Right lobe of liver (tissue), 6 donors: ENCODE data around the gene GGT1. TPM values are rescaled to one million over a fixed set of nuclear protein-coding genes. Genes with fewer than 3 reads are reported as not detected.

Source experiments
- ATAC-seq, 4 donors: fragments of 200-7000 bp; cut with Tn5 transposase; one replicate each; pipeline ENCODE4 v1.9.1; 2020; ENCODE audit warnings: mild to moderate bottlenecking in 4 of 4, moderate library complexity in 4 of 4
- DNase-seq, 3 donors: peaks; one replicate each; pipeline ENCODE4 v3.0.0-alpha.2; 2020
- H3K27ac ChIP-seq, 3 donors: fragments of 200-600 bp; one replicate each; pipeline ENCODE4 v1.8.0; 2022
- H3K27me3 ChIP-seq, 2 donors: fragments of 200-600 bp; one replicate each; pipeline ENCODE4 v1.8.0; 2022
- H3K36me3 ChIP-seq, 4 donors: fragments of 200-600 bp; sonication (generic) in 1 of 4; one replicate each; pipeline versions ENCODE4 v1.5.1 to v1.8.0; 2017 to 2022; ENCODE audit warnings: control low read depth in 1 of 4
- H3K4me1 ChIP-seq, 4 donors: fragments of 200-600 bp; sonication (generic) in 1 of 4; one replicate each; pipeline versions ENCODE4 v1.5.1 to v1.8.0; 2017 to 2022; ENCODE audit warnings: control low read depth in 1 of 4
- H3K4me3 ChIP-seq, 3 donors: fragments of 200-600 bp; one replicate each; pipeline ENCODE4 v1.8.0; 2022
- H3K9me3 ChIP-seq, 4 donors: fragments of 200-600 bp; sonication (generic) in 1 of 4; one replicate each; pipeline versions ENCODE4 v1.5.1 to v1.8.0; 2017 to 2022; ENCODE audit warnings: control low read depth in 1 of 4
- POLR2A ChIP-seq: fragments of 450-650 bp; IDR thresholded peaks from one replicate; pipeline ENCODE4 v1.6.1; 2017; ENCODE audit warnings: antibody characterized with exemption, mild to moderate bottlenecking
- WGBS: methylation state at CpG from one replicate; pipeline ENCODE4 v1.1.6; 2018; ENCODE audit warnings: low coverage, low lambda C conversion rate; ENCODE audit not compliant: insufficient coverage; ENCODE audit errors: missing lambda C conversion rate; 5-methylcytosine and 5-hydroxymethylcytosine counted together
- intact Hi-C, 2 donors: fragments of 100-400 bp; cut with DNase I; formaldehyde crosslinking; loops; one replicate each; pipeline versions ENCODE4 v1.11.2 to v1.14.1; 2022
- total RNA-seq, 6 experiments: library from RNA; depleted of rRNA in 2 of 6; stranded (reverse); fragments of >200 nt in 2 of 6; fragmentation: NEBNext Ultra II Directional in 3 of 6; extraction: Animal tissue kit (Norgen Biotek cat#: 25700) in 3 of 6; gene quantifications; one replicate each; pipeline versions ENCODE4 v1.1.0 to v1.2.4, GENCODE V29; 2016 to 2023
- TF ChIP-seq, protein P1 (sequence below), 4 donors: fragments of 200-600 bp in 3 of 4; fragments of 450-650 bp in 1 of 4; IDR thresholded peaks; one replicate each; pipeline versions ENCODE4 v1.5.1 to v1.8.0; 2016 to 2022; ENCODE audit warnings: antibody characterized with exemption in 4 of 4, mild to moderate bottlenecking in 2 of 4
- donor health status: DM: no; HTN: yes; CAD: no.
- donor health status: DM: no; HTN: no; CAD: no.
- donor health status: DM: no; HTN: no; CAD: no.
- donor health status: DM: no; HTN: yes; CAD: no.
- donor health status: DM: no; HTN: yes; CAD: no.

Gene GGT1
- total RNA-seq, 6 experiments from 2014 or later = 97.6 to 154 (median 140) TPM

DNA sequence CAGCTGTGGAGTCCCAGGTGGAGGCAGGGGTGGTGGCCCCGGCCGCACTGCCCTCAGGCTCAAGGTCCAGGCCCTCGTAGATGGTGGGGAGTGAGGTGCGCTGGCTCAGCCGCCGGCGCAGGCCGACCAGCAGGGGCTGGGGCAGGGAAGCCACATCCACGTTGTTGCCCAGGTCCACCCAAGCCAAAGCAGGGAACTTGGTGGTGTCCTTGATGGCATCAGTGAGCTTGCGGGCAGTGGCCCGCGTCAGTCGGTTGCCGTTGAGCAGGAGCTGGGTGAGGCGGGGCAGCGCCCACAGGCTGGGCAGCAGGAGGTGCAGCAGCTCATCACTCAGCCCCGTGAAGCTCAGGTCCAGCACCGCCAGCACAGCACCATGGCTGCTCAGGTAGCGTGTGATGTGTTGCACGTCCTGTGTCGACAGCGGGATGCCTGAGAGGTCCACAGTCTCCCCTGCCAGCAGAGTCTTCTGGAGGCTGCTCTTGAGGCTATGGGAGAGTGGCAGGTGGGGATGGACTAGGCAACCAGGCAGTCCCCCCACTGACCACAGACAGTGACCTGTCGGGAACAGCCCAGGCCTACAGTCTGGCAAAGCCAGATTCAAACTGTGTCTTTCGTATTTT, 17.0 kb upstream of the GGT1 start:
- 94% methylated on average over 2 of the region's 24 CpGs for WGBS
- Histone ChIP-seq H3K36me3 (peaks cover 0 to 15% (median 0%) of the 10 kb centered on the region in 4 donors), H3K4me1 (peaks cover 0 to 9% (median 0%) of the 10 kb centered on the region in 4 donors)

DNA sequence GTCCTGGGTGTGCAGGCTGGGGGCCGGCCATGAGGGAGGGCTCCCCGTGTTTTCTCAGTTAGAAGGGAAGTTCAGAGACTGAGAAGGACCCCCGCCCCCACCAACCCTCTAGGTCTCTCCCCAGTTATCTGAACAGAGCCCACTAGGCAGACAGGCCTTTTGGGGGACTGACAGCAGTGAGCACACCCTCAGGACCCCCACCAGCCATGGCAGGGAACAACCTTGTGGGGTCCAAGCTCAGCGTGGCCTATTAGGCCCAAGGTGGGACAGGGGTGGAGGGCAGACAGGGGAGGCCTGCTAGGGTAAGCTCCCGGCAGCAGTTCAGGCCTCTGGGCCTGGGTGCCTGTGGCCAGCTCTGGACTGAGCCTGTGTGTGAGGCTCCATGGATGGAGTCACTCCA, 15.7 kb upstream of the GGT1 start:
- no CpG with 5 or more reads among the region's 5 CpGs for WGBS
- Histone ChIP-seq H3K27me3 (no peaks in the 10 kb centered on the region), H3K4me1 (peaks cover 0 to 9% (median 0%) of the 10 kb centered on the region in 4 donors), H3K4me3 (no peak overlapping the region), H3K27ac (no peak overlapping the region), H3K36me3 (peaks cover 0 to 15% (median 0%) of the 10 kb centered on the region in 4 donors), H3K9me3 (no peaks in the 10 kb centered on the region)
- intact Hi-C loops = no loop called here
- ATAC-seq (no peak), DNase-seq (no peak)
- no peak for TF ChIP-seq POLR2A
- TF ChIP-seq, protein P1, sequence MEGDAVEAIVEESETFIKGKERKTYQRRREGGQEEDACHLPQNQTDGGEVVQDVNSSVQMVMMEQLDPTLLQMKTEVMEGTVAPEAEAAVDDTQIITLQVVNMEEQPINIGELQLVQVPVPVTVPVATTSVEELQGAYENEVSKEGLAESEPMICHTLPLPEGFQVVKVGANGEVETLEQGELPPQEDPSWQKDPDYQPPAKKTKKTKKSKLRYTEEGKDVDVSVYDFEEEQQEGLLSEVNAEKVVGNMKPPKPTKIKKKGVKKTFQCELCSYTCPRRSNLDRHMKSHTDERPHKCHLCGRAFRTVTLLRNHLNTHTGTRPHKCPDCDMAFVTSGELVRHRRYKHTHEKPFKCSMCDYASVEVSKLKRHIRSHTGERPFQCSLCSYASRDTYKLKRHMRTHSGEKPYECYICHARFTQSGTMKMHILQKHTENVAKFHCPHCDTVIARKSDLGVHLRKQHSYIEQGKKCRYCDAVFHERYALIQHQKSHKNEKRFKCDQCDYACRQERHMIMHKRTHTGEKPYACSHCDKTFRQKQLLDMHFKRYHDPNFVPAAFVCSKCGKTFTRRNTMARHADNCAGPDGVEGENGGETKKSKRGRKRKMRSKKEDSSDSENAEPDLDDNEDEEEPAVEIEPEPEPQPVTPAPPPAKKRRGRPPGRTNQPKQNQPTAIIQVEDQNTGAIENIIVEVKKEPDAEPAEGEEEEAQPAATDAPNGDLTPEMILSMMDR (IDR thresholded peaks at IDR 0.05) = no peak

More for the DNA sequence above, 17.0 kb upstream of the GGT1 start:
- no peak overlapping the region for H3K4me3 ChIP-seq
- no peak overlapping the region for H3K27ac ChIP-seq
- no peaks in the 10 kb centered on the region for H3K9me3 ChIP-seq
- no peak for ATAC-seq
- TF ChIP-seq, protein P1 (IDR thresholded peaks at IDR 0.05) = no peak
- TF ChIP-seq POLR2A = no peak
- no peak for DNase-seq
- no peaks in the 10 kb centered on the region for H3K27me3 ChIP-seq
- intact Hi-C loops = no loop called here

DNA sequence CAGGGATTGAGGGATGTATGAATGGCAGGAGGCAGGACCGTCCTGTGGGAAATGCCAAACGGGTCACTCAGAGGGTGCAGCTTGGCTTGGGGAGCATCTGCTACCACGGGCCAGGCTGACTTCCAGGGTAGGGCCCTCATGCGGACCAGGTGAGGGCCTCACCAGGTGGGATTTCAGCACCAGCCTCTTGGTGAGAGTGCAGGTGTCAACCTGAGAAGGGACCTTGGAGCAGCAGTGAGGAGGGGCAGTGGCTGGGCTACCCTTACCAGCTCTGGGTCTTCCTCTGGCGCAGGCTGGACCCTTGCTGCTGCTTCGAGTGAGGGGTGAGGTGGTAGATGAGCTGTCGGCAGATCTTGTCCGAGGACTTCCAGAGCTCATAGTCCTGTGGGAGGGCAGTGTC, 15.0 kb upstream of the GGT1 start:
- Histone ChIP-seq H3K27me3 (no peaks in the 10 kb centered on the region), H3K4me3 (no peak overlapping the region), H3K4me1 (peaks cover 0 to 9% (median 0%) of the 10 kb centered on the region in 4 donors), H3K9me3 (no peaks in the 10 kb centered on the region), H3K27ac (no peak overlapping the region), H3K36me3 (peaks cover 0 to 15% (median 0%) of the 10 kb centered on the region in 4 donors)
- ATAC-seq (no peak), DNase-seq (no peak)
- no CpG with 5 or more reads among the region's 8 CpGs for whole genome bisulfite sequencing
- TF ChIP-seq, protein P1 (IDR thresholded peaks at IDR 0.05) = no peak
- no peak for TF ChIP-seq POLR2A
- intact Hi-C loops = no loop called here

DNA sequence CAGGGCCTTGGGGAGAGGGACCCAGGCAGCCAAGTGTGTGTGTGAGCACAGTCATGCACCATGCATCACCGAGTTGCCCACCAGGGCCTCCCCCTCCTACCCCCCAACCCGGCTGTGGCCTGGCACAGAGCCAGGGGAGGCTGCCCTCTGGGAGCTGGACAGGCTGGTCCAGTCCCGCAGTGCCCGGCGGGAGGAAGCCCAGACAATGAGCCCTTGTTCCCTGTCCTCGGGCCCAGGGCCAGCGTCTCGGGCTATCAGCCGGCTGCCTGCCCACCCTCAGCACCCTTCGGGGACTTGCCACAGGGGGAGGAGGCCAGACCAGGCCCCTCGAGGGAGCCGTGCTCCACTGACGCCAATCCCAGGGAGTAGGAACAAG, 14.6 kb upstream of the GGT1 start:
- no peak for ATAC-seq
- intact Hi-C loops = no loop called here
- no peak overlapping the region for H3K27ac ChIP-seq
- TF ChIP-seq POLR2A = no peak
- TF ChIP-seq, protein P1 (IDR thresholded peaks at IDR 0.05) = no peak
- H3K36me3 ChIP-seq = peaks cover 0 to 15% (median 0%) of the 10 kb centered on the region in 4 donors
- H3K4me3 ChIP-seq = no peak overlapping the region
- no CpG with 5 or more reads among the region's 13 CpGs for WGBS
- DNase-seq = no peak
- no peaks in the 10 kb centered on the region for H3K27me3 ChIP-seq
- H3K4me1 ChIP-seq = peaks cover 0 to 11% (median under 1%) of the 10 kb centered on the region in 4 donors
- H3K9me3 ChIP-seq = no peaks in the 10 kb centered on the region
